ENCODE results near the gene RHOC. TPM values are rescaled to one million over a fixed set of nuclear protein-coding genes. Genes with fewer than 3 reads are reported as not detected.

Gene RHOC
- 938 and 1,037 TPM in 2 replicates for total RNA-seq

GRCh38 chr1:112706505-112707220, at the start of gene RHOC:
TSS of gene RHOC (minus strand) at chr1:112707127. CDS start at chr1:112703799, 3,328 bp downstream.

GRCh38 chr1:112715264-112716053, 8.5 kb upstream of the RHOC start, which contains the start of gene PPM1J:
TSS of gene PPM1J (minus strand) at chr1:112715332. CDS start at chr1:112715301, 31 bp downstream.

GRCh38 chr1:112674440-112674985, 32.4 kb downstream of the RHOC start, which contains the start of gene MOV10:
TSS of gene MOV10 (plus strand) at chr1:112674659. CDS start at chr1:112674913, 254 bp downstream.

Other genes with a start within 250 kb of the RHOC start
- 0.97 and 4.1 TPM in 2 replicates for gene WNT2B, start 198.2 kb downstream of the RHOC start, total RNA-seq
- gene ST7L, start 88.0 kb downstream of the RHOC start, total RNA-seq, result 9.4 and 23.3 TPM in 2 replicates
- gene CAPZA1, start 87.3 kb downstream of the RHOC start, total RNA-seq, result 161 and 237 TPM in 2 replicates
- 59.1 and 69.7 TPM in 2 replicates for gene MOV10, start 32.5 kb downstream of the RHOC start, total RNA-seq
- gene PPM1J, start 8.2 kb upstream of the RHOC start, total RNA-seq, result 0.49 and 0.82 TPM in 2 replicates
- gene SLC16A1, start 249.1 kb upstream of the RHOC start, total RNA-seq, result 51.5 and 81.6 TPM in 2 replicates

Measured in bladder microvascular endothelial cell (primary cell).